OCI-LY1 (cell line): ENCODE results near the gene LMBR1L.

Experiments used
- H2AFZ ChIP-seq: fragments of 200-600 bp; sonication (generic), shearing (Covaris generic); 2 replicates; pipeline ENCODE4 v1.6.0; 2014; ENCODE audit warnings: antibody characterized with exemption, mild to moderate bottlenecking, low read length
- H3F3A ChIP-seq: fragments of 200-600 bp; sonication (generic), shearing (Covaris generic); 2 replicates; pipeline ENCODE4 v1.6.0; 2014; ENCODE audit warnings: mild to moderate bottlenecking, antibody characterized with exemption, low read length, moderate library complexity; ENCODE audit not compliant: insufficient read depth
- H3K27ac ChIP-seq: fragments of 200-600 bp; sonication (generic); 2 replicates; pipeline ENCODE4 v1.5.1; 2014; ENCODE audit warnings: low read length, mixed run types, mild to moderate bottlenecking, low read depth; ENCODE audit not compliant: poor library complexity, severe bottlenecking
- H3K27me3 ChIP-seq: fragments of 200-600 bp; sonication (generic); 2 replicates; pipeline ENCODE4 v1.6.0; 2014; ENCODE audit warnings: antibody characterized with exemption, mild to moderate bottlenecking, low read length, moderate library complexity; ENCODE audit not compliant: insufficient read depth
- H3K36me3 ChIP-seq: fragments of 200-600 bp; sonication (generic); 2 replicates; pipeline ENCODE4 v1.6.1; 2014; ENCODE audit warnings: mild to moderate bottlenecking, antibody characterized with exemption, low read length, moderate library complexity, mixed read lengths; ENCODE audit not compliant: insufficient read depth
- H3K4me1 ChIP-seq: fragments of 200-600 bp; sonication (generic); 2 replicates; pipeline ENCODE4 v1.5.1; 2014; ENCODE audit warnings: mild to moderate bottlenecking, low read length, moderate library complexity; ENCODE audit not compliant: insufficient read depth, severe bottlenecking
- H3K4me2 ChIP-seq: fragments of 200-600 bp; sonication (generic), shearing (Covaris generic); 2 replicates; pipeline ENCODE4 v1.6.1; 2014; ENCODE audit warnings: low read length
- H3K4me3 ChIP-seq: fragments of 200-600 bp; sonication (generic); 2 replicates; pipeline ENCODE4 v1.5.1; 2014; ENCODE audit warnings: low read length, low read depth, mild to moderate bottlenecking, mixed read lengths; ENCODE audit not compliant: poor library complexity, severe bottlenecking
- H3K79me2 ChIP-seq: fragments of 200-600 bp; shearing (Covaris generic); 2 replicates; pipeline ENCODE4 v1.6.1; 2016; ENCODE audit warnings: mixed run types, low read length, mixed read lengths; ENCODE audit not compliant: insufficient read depth
- H3K9ac ChIP-seq: fragments of 200-600 bp; sonication (generic), shearing (Covaris generic); 2 replicates; pipeline ENCODE4 v1.6.1; 2014; ENCODE audit warnings: mild to moderate bottlenecking, low read length, mixed read lengths
- H3K9me2 ChIP-seq: fragments of 200-600 bp; sonication (generic), shearing (Covaris generic); 2 replicates; pipeline ENCODE4 v1.6.1; 2014; ENCODE audit warnings: low read depth, mild to moderate bottlenecking, low read length, mixed read lengths
- H3K9me3 ChIP-seq: fragments of 200-600 bp; shearing (Covaris generic); 2 replicates; pipeline ENCODE4 v1.6.1; 2014; ENCODE audit warnings: low read length, mixed read lengths
- H4K20me1 ChIP-seq: fragments of 200-600 bp; sonication (generic), shearing (Covaris generic); 2 replicates; pipeline ENCODE4 v1.6.0; 2016; ENCODE audit warnings: mild to moderate bottlenecking, low read length; ENCODE audit not compliant: insufficient read depth
- CTCF ChIP-seq: fragments of 200-600 bp; sonication (generic), shearing (Covaris generic); IDR thresholded peaks from 2 replicates; pipeline ENCODE4 v1.5.1; 2017; ENCODE audit warnings: mild to moderate bottlenecking, antibody characterized with exemption, low read length, moderate library complexity, mixed read lengths
- EZH2 ChIP-seq: fragments of 200-600 bp; sonication (generic), shearing (Covaris generic); IDR thresholded peaks from 2 replicates; pipeline ENCODE4 v1.8.0; 2017; ENCODE audit warnings: borderline replicate concordance, mixed run types, mild to moderate bottlenecking, antibody characterized with exemption, low read length, moderate library complexity, mixed read lengths

LMBR1L gene

GRCh38 chr12:49086116-49086515, 24.5 kb downstream of the LMBR1L start:
- Histone ChIP-seq H3K4me3 (no peak overlapping the region), H3K9me3 (no peaks in the 10 kb centered on the region), H3K79me2 (no peaks in the 10 kb centered on the region), H3K27ac (no peak overlapping the region), H4K20me1 (no peaks in the 10 kb centered on the region), H3K4me1 (peaks cover 11% of the 10 kb centered on the region), H2AFZ (no peak overlapping the region), H3K27me3 (no peaks in the 10 kb centered on the region; the same call in none of the 2 replicates), H3K36me3 (no peaks in the 10 kb centered on the region), H3F3A (no peaks in the 10 kb centered on the region), H3K9me2 (no peaks in the 10 kb centered on the region), H3K4me2 (no peak overlapping the region), H3K9ac (no peak overlapping the region)
- no peak for TF ChIP-seq CTCF
- no peak for TF ChIP-seq EZH2

- Histone ChIP-seq H3K27me3 (no peaks in the 10 kb centered on the region; the same call in 1 of the 2 replicates), H3K9ac (no peak overlapping the region), H3K79me2 (no peaks in the 10 kb centered on the region), H3K36me3 (no peaks in the 10 kb centered on the region), H3K27ac (no peak overlapping the region), H4K20me1 (no peaks in the 10 kb centered on the region), H3K4me1 (peaks cover 11% of the 10 kb centered on the region), H3K9me3 (no peaks in the 10 kb centered on the region), H2AFZ (no peak overlapping the region), H3K9me2 (no peaks in the 10 kb centered on the region), H3F3A (no peaks in the 10 kb centered on the region), H3K4me2 (no peak overlapping the region), H3K4me3 (no peak overlapping the region)
- no peak for TF ChIP-seq EZH2
- TF ChIP-seq CTCF = no peak
These were observed 26.2 kb downstream of the LMBR1L start for GRCh38 chr12:49084438-49084837.

GRCh38 chr12:49079793-49080192, 30.9 kb downstream of the LMBR1L start:
- no peaks in the 10 kb centered on the region for H3K9me3 ChIP-seq
- no peaks in the 10 kb centered on the region for H3F3A ChIP-seq
- H3K4me3 ChIP-seq = no peak overlapping the region
- H3K4me2 ChIP-seq = no peak overlapping the region
- no peaks in the 10 kb centered on the region for H3K36me3 ChIP-seq
- no peak overlapping the region for H2AFZ ChIP-seq
- no peak overlapping the region for H3K27ac ChIP-seq
- H3K4me1 ChIP-seq = no peaks in the 10 kb centered on the region
- H3K79me2 ChIP-seq = no peaks in the 10 kb centered on the region
- H3K9ac ChIP-seq = no peak overlapping the region
- H3K9me2 ChIP-seq = no peaks in the 10 kb centered on the region
- TF ChIP-seq CTCF = no peak
- no peak for TF ChIP-seq EZH2
- no peaks in the 10 kb centered on the region; the same call in 1 of the 2 replicates for H3K27me3 ChIP-seq
- no peaks in the 10 kb centered on the region for H4K20me1 ChIP-seq
